Breast epithelium (tissue), 4 donors: ENCODE measurements around the gene PRKCSH. TPM values are rescaled to one million over a fixed set of nuclear protein-coding genes. Genes with fewer than 3 reads are reported as not detected.

Source experiments
- DNase-seq, 2 donors: peaks; one replicate each; pipeline ENCODE4 v3.0.0-alpha.2; 2019; ENCODE audit warnings: low spot score in 2 of 2
- H3K27ac ChIP-seq, 2 donors: fragments of 200-600 bp; sonication (generic) in 1 of 2; one replicate each; pipeline ENCODE4 v1.5.1; 2016 to 2019; ENCODE audit warnings: mild to moderate bottlenecking in 1 of 2
- H3K27me3 ChIP-seq, 2 donors: fragments of 200-600 bp; sonication (generic) in 1 of 2; one replicate each; pipeline versions ENCODE4 v1.5.1 to v1.6.0; 2017 to 2019; ENCODE audit warnings: control low read depth in 1 of 2, mild to moderate bottlenecking in 1 of 2
- H3K36me3 ChIP-seq: fragments of 200-600 bp; one replicate; pipeline ENCODE4 v1.5.1; 2019
- H3K4me1 ChIP-seq, 2 donors: fragments of 200-600 bp; sonication (generic); one replicate each; pipeline ENCODE4 v1.5.1; 2016 to 2019; ENCODE audit warnings: control low read depth in 1 of 2
- H3K4me3 ChIP-seq, 3 donors: fragments of 200-600 bp; sonication (generic); 1 replicate in 2 of 3; 2 replicates in 1 of 3; pipeline ENCODE4 v1.5.1; 2016 to 2019; ENCODE audit warnings: mild to moderate bottlenecking in 3 of 3, moderate library complexity in 2 of 3
- H3K9me3 ChIP-seq, 2 donors: fragments of 200-600 bp; sonication (generic) in 1 of 2; one replicate each; pipeline ENCODE4 v1.5.1; 2016 to 2019; ENCODE audit warnings: control low read depth in 1 of 2
- CTCF ChIP-seq, 3 donors: fragments of 450-650 bp; IDR thresholded peaks; one replicate each; pipeline ENCODE4 v1.5.1; 2016 to 2017; ENCODE audit warnings: antibody characterized with exemption in 3 of 3, mild to moderate bottlenecking in 3 of 3, moderate library complexity in 3 of 3
- POLR2A ChIP-seq: fragments of 450-650 bp; IDR thresholded peaks from one replicate; pipeline ENCODE4 v1.6.1; 2016; ENCODE audit warnings: antibody characterized with exemption, mild to moderate bottlenecking, moderate library complexity
- POLR2AphosphoS5 ChIP-seq, 3 donors: sonication (generic); formaldehyde crosslinking; IDR thresholded peaks; one replicate each; pipeline ENCODE4 v1.6.1; 2017; ENCODE audit warnings: antibody characterized with exemption in 3 of 3
- intact Hi-C: fragments of 100-400 bp; cut with DNase I; formaldehyde crosslinking; loops from one replicate; pipeline ENCODE4 v1.15.1; 2023; ENCODE audit warnings: low total_unique reads
- total RNA-seq, 3 donors: library from RNA; depleted of rRNA; stranded (reverse); fragments of >200 nt; gene quantifications; one replicate each; pipeline ENCODE4 v1.1.0, GENCODE V29; 2016

The PRKCSH gene
- total RNA-seq, 3 donors from 2014 or later, result 69.5 to 95.9 (median 92.1) TPM

DNA sequence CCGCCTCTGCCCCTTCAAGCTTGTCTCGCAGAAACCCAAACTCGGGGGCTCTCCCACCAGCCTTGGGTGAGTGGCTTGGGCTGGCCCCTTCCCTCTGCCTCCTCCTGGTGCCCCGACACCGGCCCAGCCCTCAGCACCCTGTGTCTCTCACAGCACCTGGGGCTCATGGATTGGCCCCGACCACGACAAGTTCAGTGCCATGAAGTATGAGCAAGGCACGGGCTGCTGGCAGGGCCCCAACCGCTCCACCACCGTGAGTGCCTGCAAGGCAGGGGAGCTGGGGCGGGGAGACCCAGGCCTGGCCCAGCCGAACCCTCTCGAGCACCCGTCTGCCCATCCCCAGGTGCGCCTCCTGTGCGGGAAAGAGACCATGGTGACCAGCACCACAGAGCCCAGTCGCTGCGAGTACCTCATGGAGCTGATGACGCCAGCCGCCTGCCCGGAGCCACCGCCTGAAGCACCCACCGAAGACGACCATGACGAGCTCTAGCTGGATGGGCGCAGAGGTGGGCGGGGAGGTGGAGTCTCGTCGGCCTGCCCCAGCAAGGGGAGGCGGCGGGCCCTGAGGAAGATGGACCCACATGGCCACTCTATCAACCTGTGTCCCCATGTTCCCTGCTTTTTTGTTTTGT lies 13.6 kb downstream of the PRKCSH start:
- H3K27ac ChIP-seq, result no peak overlapping the region
- H3K9me3 ChIP-seq, result no peaks in the 10 kb centered on the region
- intact Hi-C loops, result no loop called here
- H3K4me1 ChIP-seq, result no peaks in the 10 kb centered on the region
- peaks cover 17% of the 10 kb centered on the region for H3K36me3 ChIP-seq
- H3K27me3 ChIP-seq, result no peaks in the 10 kb centered on the region
- TF ChIP-seq POLR2A (no peak), POLR2AphosphoS5 (IDR thresholded peaks at IDR 0.05) (no peak), CTCF (IDR thresholded peaks at IDR 0.05) (no peak)
- DNase-seq, result no peak
- no peak overlapping the region for H3K4me3 ChIP-seq

- Histone ChIP-seq H3K27me3 (no peaks in the 10 kb centered on the region), H3K4me3 (no peak overlapping the region), H3K27ac (no peak overlapping the region), H3K9me3 (no peaks in the 10 kb centered on the region), H3K4me1 (no peaks in the 10 kb centered on the region), H3K36me3 (peaks cover 17% of the 10 kb centered on the region)
- no peak for DNase-seq
- intact Hi-C loops, result no loop called here
- TF ChIP-seq POLR2AphosphoS5 (IDR thresholded peaks at IDR 0.05), result no peak
- TF ChIP-seq POLR2A, result no peak
- no peak for TF ChIP-seq CTCF (IDR thresholded peaks at IDR 0.05)
Observed at GRCh38 chr19:11450570-11451326, 15.3 kb downstream of the PRKCSH start.

DNA sequence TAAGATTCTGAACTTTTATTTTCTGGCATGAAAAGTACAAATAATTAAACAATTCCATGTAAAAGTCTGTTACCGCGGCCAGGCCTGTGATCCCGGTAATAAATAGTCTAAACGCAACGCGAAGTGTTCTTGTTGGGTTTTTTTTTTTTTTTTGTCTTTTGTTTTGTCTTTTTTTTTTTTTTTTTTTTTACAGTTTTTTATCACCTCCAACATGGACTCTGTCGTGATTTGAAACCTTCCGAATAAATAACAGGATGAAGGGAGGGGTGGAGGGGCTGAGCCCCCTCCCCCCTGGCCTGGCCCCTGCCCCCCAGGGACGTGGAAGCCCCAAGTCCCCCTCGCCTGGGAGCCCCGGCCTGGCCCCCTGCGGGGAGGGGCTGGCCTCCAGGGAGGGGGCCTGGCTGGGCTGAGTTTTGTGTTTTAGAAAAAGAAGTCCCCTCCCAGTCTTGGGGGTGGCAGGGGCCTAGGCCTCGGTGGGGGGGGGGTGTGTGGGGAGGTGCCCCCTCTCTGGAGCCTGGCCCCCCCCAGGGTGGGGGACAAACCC lies 16.0 kb downstream of the PRKCSH start:
- H3K9me3 ChIP-seq, result no peaks in the 10 kb centered on the region
- H3K4me1 ChIP-seq, result no peaks in the 10 kb centered on the region
- H3K27me3 ChIP-seq, result no peaks in the 10 kb centered on the region
- H3K36me3 ChIP-seq, result peaks cover 17% of the 10 kb centered on the region
- TF ChIP-seq POLR2AphosphoS5 (IDR thresholded peaks at IDR 0.05) (no peak), POLR2A (no peak), CTCF (IDR thresholded peaks at IDR 0.05) (no peak)
- no peak for DNase-seq
- peak overlapping the region in 1 of 3 donors; percentile 15 for H3K4me3 ChIP-seq
- intact Hi-C loops, result no loop called here
- H3K27ac ChIP-seq, result no peak overlapping the region

DNA sequence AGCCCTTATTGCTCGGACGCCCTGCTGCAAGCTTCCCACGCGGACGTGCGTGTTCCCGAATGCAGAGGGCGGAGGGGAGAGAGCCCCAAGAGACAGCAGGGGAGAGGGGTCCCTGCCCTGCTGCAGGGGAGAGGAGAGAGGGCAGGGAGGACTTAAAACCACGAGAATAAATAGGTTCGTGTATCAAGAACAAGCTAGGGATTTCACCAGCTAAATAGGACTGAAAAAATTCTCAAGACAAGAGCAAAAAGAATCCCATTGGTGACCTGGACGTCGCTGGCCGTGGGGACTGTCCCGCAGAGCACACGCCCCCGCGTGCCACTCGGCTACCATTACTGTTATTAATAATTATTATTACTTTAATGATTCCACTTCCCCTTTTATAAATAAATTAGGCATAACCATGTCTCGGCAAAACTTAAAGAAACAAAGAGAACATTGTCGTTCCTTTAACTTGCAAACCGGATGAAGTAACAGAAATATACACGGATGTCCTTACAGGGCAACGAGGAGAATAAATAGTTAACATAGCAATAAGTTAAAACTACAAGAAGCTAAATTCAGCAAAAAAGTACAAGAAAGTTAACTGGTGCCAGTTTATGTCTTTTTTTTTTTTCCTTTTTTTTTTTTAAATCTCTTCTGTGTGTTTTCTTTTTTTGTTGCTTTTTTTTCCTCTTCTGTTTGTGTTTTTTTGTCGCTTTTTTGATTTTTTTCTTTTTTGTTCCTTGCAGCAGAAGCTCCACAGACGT lies 16.6 kb downstream of the PRKCSH start:
- no peak for DNase-seq
- TF ChIP-seq POLR2A (no peak), CTCF (IDR thresholded peaks at IDR 0.05) (no peak), POLR2AphosphoS5 (IDR thresholded peaks at IDR 0.05) (no peak)
- intact Hi-C loops, result no loop called here

More for the DNA sequence above, 16.6 kb downstream of the PRKCSH start:
- Histone ChIP-seq H3K9me3 (no peaks in the 10 kb centered on the region), H3K27ac (no peak overlapping the region), H3K27me3 (no peaks in the 10 kb centered on the region), H3K36me3 (peaks cover 16% of the 10 kb centered on the region), H3K4me3 (peak overlapping the region in 1 of 3 donors; percentile 15), H3K4me1 (no peaks in the 10 kb centered on the region)
